ENCODE measurements around the gene MYO1H.

Gene MYO1H

GRCh38 chr12:109477185-109477962, 129.7 kb downstream of the MYO1H start, which contains the start of the genes KCTD10 and UBE3B:
Gene KCTD10, minus strand, starts transcription at chr12:109477300. Its CDS starts 38 bp downstream, at chr12:109477262.
Gene UBE3B, plus strand, starts transcription at chr12:109477634. Its CDS starts 5,918 bp downstream, at chr12:109483552.
- Histone ChIP-seq H3K4me2 (ENCODE audit: low read length) (peak within 1 kb of the TSS; percentile 93), H3K9ac (ENCODE audit: low read length) (peak within 1 kb of the TSS; percentile 76), H3K4me1 (ENCODE audit: insufficient read depth, low read length, severe bottlenecking) (peaks cover 18% of the 10 kb centered on the region), H3K4me3 (ENCODE audit: low read depth, low read length, poor library complexity, severe bottlenecking) (peak within 1 kb of the TSS; percentile 92), H2AFZ (ENCODE audit: low read length) (no peak within 1 kb of the TSS), H3K27ac (ENCODE audit: low read depth, low read length, poor library complexity, severe bottlenecking) (peak within 1 kb of the TSS; percentile 51), H4K20me1 (ENCODE audit: insufficient read depth, low read length) (no peaks in the 10 kb centered on the region), H3F3A (ENCODE audit: insufficient read depth, low read length) (no peaks in the 10 kb centered on the region), H3K79me2 (ENCODE audit: insufficient read depth, low read length) (peaks cover 31% of the 10 kb centered on the region), H3K9me2 (ENCODE audit: low read depth, low read length) (no peaks in the 10 kb centered on the region), H3K9me3 (ENCODE audit: low read length) (no peaks in the 10 kb centered on the region), H3K36me3 (ENCODE audit: insufficient read depth, low read length) (no peaks in the 10 kb centered on the region), H3K27me3 (ENCODE audit: insufficient read depth, low read length) (no peaks in the 10 kb centered on the region)
- TF ChIP-seq CTCF (IDR thresholded peaks at IDR 0.05; ENCODE audit: low read length) (no peak), EZH2 (IDR thresholded peaks at IDR 0.05; ENCODE audit: borderline replicate concordance, low read length) (no peak)

GRCh38 chr12:109477963-109478315, 130.2 kb downstream of the MYO1H start:
- Histone ChIP-seq H2AFZ (ENCODE audit: low read length) (no peak overlapping the region), H3K9me2 (ENCODE audit: low read depth, low read length) (no peaks in the 10 kb centered on the region), H3K4me1 (ENCODE audit: insufficient read depth, low read length, severe bottlenecking) (peaks cover 18% of the 10 kb centered on the region), H3K27ac (ENCODE audit: low read depth, low read length, poor library complexity, severe bottlenecking) (no peak overlapping the region), H3K27me3 (ENCODE audit: insufficient read depth, low read length) (no peaks in the 10 kb centered on the region), H3K4me3 (ENCODE audit: low read depth, low read length, poor library complexity, severe bottlenecking) (peak overlapping the region; percentile 92), H3K4me2 (ENCODE audit: low read length) (peak overlapping the region; percentile 93), H3K9ac (ENCODE audit: low read length) (peak overlapping the region; percentile 76), H4K20me1 (ENCODE audit: insufficient read depth, low read length) (no peaks in the 10 kb centered on the region), H3F3A (ENCODE audit: insufficient read depth, low read length) (no peaks in the 10 kb centered on the region), H3K36me3 (ENCODE audit: insufficient read depth, low read length) (no peaks in the 10 kb centered on the region), H3K79me2 (ENCODE audit: insufficient read depth, low read length) (peaks cover 29% of the 10 kb centered on the region), H3K9me3 (ENCODE audit: low read length) (no peaks in the 10 kb centered on the region)
- TF ChIP-seq CTCF (IDR thresholded peaks at IDR 0.05; ENCODE audit: low read length) (no peak), EZH2 (IDR thresholded peaks at IDR 0.05; ENCODE audit: borderline replicate concordance, low read length) (no peak)

GRCh38 chr12:109479761-109480160, 132.1 kb downstream of the MYO1H start:
- H3F3A ChIP-seq (ENCODE audit: insufficient read depth, low read length) = no peaks in the 10 kb centered on the region
- no peak overlapping the region for H3K4me3 ChIP-seq (ENCODE audit: low read depth, low read length, poor library complexity, severe bottlenecking)
- H3K9ac ChIP-seq (ENCODE audit: low read length) = no peak overlapping the region
- H3K36me3 ChIP-seq (ENCODE audit: insufficient read depth, low read length) = no peaks in the 10 kb centered on the region
- H3K79me2 ChIP-seq (ENCODE audit: insufficient read depth, low read length) = peaks cover 25% of the 10 kb centered on the region
- no peaks in the 10 kb centered on the region for H4K20me1 ChIP-seq (ENCODE audit: insufficient read depth, low read length)
- H2AFZ ChIP-seq (ENCODE audit: low read length) = no peak overlapping the region
- TF ChIP-seq CTCF (IDR thresholded peaks at IDR 0.05; ENCODE audit: low read length) (no peak), EZH2 (IDR thresholded peaks at IDR 0.05; ENCODE audit: borderline replicate concordance, low read length) (no peak)
- H3K9me3 ChIP-seq (ENCODE audit: low read length) = no peaks in the 10 kb centered on the region
- no peak overlapping the region for H3K27ac ChIP-seq (ENCODE audit: low read depth, low read length, poor library complexity, severe bottlenecking)
- H3K9me2 ChIP-seq (ENCODE audit: low read depth, low read length) = no peaks in the 10 kb centered on the region
- no peaks in the 10 kb centered on the region for H3K27me3 ChIP-seq (ENCODE audit: insufficient read depth, low read length)
- H3K4me2 ChIP-seq (ENCODE audit: low read length) = no peak overlapping the region
- H3K4me1 ChIP-seq (ENCODE audit: insufficient read depth, low read length, severe bottlenecking) = peaks cover 18% of the 10 kb centered on the region
